Right lobe of liver (tissue), 4 donors: Measurements from ENCODE around the gene ARHGAP22.

Source experiments
- CTCF ChIP-seq, 4 donors: fragments of 200-600 bp in 3 of 4; fragments of 450-650 bp in 1 of 4; IDR thresholded peaks; one replicate each; pipeline versions ENCODE4 v1.5.1 to v1.8.0; 2016 to 2022; ENCODE audit warnings: antibody characterized with exemption in 4 of 4, mild to moderate bottlenecking in 2 of 4
- POLR2A ChIP-seq: fragments of 450-650 bp; IDR thresholded peaks from one replicate; pipeline ENCODE4 v1.6.1; 2017; ENCODE audit warnings: antibody characterized with exemption, mild to moderate bottlenecking
- donor health status: DM: no; HTN: no; CAD: no.
- donor health status: DM: no; HTN: no; CAD: no.
- donor health status: DM: no; HTN: yes; CAD: no.

- TF ChIP-seq CTCF (IDR thresholded peaks at IDR 0.05) = no peak
- TF ChIP-seq POLR2A = no peak
Measured at GRCh38 chr10:48634198-48634983, 29.5 kb upstream of the ARHGAP22 start.
